ENCODE data around the gene TTF2.
"Not testable (repeated sequence)": the region's sequence is repeated elsewhere in the genome, so short reads cannot be mapped to it uniquely, and the experiment has no call there.

TTF2 gene

DNA sequence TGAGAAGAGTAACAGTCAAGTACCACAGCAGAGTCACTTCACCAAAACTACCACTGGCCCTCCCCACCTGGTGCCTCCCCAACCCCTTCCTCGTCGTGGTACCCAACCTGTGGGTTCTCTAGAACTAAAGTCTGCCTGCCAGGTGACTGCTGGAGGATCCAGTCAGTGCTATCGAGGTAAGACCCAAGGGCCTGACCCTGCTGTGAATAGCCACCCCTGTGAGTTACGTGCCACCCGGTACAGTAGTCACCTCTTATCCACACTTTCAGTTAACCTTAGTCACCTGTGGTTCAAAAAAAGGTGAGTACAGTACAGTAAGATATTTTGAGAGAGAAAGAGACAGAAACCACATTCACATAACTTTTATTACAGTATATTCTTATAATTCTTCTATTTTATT is 16.5 kb downstream of the TTF2 start:
- in situ Hi-C loops (cut with HindIII; ENCODE audit: low pct_ligation_motif_present, low pct_unique_long_range_greater_than_20kb, low sequenced_read_pairs) = no loop called here
- DNase-seq = no peak

- DNase-seq = peak; percentile 70
- in situ Hi-C loops (cut with HindIII; ENCODE audit: low pct_ligation_motif_present, low pct_unique_long_range_greater_than_20kb, low sequenced_read_pairs) = no loop called here
Observed at GRCh38 chr1:117077267-117077666, 17.1 kb downstream of the TTF2 start.

- in situ Hi-C loops (cut with HindIII; ENCODE audit: low pct_ligation_motif_present, low pct_unique_long_range_greater_than_20kb, low sequenced_read_pairs) = no loop called here
- no peak for DNase-seq
Observed at GRCh38 chr1:117079737-117080136, 19.6 kb downstream of the TTF2 start.

DNA sequence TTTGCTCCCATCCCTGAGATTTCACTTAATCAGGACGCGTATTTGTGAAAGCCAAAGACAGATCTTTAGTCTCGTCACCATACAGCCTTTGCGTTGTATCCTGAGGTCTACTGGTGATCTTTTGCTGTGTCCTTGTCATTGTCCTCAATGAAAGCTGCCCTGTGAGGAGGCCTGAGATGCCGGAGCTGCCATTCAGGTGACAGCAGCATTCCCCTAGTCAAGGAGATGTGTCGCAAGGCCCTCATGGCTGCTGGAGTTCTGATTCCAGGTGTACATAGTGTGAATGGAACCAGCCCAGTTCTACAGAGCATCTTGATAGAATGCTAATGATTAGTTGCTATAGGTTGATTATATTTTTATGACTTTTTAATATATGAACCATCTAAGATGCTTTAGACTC is 24.1 kb downstream of the TTF2 start:
- in situ Hi-C loops (cut with HindIII; ENCODE audit: low pct_ligation_motif_present, low pct_unique_long_range_greater_than_20kb, low sequenced_read_pairs) = no loop called here
- no peak for DNase-seq

DNA sequence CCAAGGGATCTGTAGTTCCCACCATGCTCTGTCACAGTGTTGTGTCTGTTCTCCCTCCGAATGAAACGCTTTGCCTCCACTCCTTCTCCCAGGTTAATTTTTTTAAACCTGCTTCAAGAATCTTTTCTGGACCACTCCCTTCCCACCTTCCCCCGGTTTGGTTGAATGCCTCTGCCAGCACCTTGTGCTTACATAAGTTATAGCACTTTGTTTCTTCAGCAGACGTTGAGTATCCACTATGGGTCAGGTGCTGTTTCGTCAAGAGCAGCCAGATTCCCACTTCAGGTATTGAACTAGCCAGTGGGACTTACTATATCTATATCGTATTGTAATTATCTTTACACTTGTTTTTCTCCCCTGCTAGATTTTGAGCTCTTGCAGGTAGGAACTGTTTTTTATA is 27.6 kb downstream of the TTF2 start:
- no peak for DNase-seq
- in situ Hi-C loops (cut with HindIII; ENCODE audit: low pct_ligation_motif_present, low pct_unique_long_range_greater_than_20kb, low sequenced_read_pairs) = no loop called here

DNA sequence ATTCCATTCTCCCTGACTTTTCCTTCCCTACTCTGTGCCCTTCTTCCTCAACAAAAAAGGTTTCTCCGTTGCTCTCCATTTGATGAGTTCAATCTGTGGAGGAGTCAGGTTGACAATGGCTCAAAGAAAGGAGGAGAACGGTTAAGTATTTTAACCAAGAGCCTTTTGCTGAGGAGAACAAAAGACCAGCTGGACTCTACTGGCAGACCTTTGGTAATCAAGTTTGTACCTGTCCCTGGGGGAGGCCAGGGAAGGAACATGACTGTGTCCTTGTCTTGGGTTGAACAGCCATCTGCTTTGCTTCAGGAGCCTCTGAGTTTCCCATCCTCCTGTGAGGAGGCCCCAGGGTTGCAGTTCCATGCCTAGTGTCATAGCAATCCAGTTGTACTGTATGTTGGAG is 29.9 kb downstream of the TTF2 start:
- in situ Hi-C loops (cut with HindIII; ENCODE audit: low pct_ligation_motif_present, low pct_unique_long_range_greater_than_20kb, low sequenced_read_pairs) = no loop called here
- no peak for DNase-seq

DNA sequence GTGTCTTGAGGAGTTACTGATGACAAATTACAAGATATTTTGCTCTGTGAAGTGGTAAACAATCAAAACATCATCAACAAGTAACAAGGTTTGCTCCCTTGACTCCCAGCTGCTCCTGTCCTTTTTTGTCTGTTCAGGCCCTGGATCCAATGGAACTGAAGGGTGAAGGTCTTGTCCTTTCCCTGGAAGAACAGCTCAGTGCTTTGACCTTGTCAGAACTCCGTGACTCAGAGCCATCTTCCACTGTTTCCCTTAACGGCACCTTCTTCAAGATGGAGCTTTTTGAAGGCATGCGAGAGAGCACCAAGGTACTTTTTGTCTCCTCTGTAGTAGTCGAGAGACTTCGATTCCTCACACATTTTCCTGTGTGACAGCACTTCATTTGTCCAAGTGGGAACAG is 32.5 kb downstream of the TTF2 start:
- in situ Hi-C loops (cut with HindIII; ENCODE audit: low pct_ligation_motif_present, low pct_unique_long_range_greater_than_20kb, low sequenced_read_pairs) = no loop called here
- no peak for DNase-seq

DNA sequence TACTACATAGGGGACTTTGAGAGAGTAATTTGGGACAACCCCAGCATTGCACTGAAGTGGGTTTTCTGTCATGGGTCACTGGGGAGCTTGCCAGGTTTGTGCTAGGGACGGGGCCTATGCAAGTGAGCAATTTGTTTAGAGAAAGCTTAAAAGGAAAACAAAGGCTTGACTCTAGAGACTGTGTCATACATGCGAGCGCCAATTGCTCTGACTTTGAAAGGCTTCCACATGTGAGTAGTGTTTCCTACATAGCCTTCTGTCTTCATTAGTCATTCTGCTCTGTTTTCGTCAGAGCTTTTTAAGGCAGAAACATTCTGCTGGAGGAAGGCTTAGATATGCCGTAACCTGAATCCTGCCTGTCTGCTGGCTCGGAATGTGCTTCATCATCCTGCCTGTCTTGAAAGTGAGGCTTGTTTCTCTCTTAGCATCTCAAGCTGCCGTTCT is 33.0 kb downstream of the TTF2 start:
- DNase-seq = peak; percentile 14
- in situ Hi-C loops (cut with HindIII; ENCODE audit: low pct_ligation_motif_present, low pct_unique_long_range_greater_than_20kb, low sequenced_read_pairs) = no loop called here

DNA sequence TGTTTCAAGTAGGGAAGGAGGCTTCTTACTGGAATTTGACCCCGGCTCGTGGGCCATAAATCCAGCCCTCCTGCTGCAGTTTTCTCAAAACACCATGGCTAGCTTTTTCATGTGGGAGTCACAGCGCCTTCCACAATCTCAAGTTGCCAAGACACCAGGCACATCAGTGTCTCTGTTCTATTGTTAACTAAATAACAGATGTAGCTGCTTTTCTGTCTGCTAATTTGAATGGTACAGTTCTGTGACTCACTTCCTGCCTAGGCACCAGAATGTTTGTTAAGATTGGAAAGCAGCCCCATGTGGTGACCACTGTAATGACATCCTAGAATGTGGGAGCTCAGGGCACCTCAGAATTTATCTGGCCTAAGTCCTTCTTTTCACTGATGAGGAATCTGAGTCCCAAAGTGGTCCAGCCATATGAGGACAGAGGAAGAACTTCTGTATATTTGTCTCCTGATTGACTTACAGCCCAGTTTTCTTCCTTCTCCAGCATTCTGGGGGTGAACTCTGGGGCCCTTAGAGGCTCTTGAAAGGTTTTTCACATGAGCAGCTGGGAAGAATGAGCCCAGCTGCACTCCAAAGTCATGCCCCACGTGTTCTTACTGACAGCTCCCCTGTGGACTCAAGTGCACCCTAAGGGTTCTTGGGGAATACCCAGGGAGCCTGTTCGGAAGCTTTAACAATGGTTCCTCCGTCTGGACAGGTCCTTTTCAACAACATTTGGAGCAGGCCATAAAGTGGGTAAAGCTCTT is 33.9 kb downstream of the TTF2 start:
- peak; percentile 61 for DNase-seq
- in situ Hi-C loops (cut with HindIII; ENCODE audit: low pct_ligation_motif_present, low pct_unique_long_range_greater_than_20kb, low sequenced_read_pairs) = no loop called here

DNA sequence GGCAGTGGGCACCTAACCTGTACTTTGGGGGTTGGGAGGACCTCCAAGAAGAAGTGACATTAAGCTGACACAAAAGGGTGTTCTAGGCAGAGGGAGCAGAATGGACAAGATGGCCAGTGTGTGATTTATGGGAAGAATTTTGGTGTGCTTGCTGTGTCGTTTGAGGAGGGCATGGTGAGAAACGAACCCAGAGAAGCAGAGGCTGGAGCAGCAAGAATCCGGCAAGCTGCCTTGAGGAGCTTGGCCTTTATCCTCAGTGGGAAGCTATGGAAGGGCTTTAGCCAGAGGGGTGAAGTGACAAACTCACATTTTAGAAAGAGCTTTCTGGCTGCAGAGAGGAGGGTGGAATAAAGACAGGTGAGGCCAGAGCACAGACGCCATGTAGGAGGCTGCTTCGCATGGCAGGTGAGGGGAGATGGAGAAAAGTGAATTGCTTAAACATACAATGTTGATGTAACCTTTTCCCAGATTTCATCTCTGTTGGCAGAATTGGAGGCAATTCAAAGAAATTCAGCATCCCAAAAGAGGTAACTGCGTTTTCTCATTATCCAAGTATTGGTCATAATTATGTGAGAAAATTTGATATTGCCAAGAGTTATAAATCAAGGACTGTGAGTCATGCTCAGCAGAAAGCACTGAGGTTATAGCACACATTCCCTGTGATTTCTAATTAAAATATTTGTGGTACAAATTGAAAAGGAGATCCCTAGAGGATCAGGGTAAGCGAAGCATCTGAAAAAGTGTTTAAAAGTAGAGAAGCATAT is 34.9 kb downstream of the TTF2 start:
- no peak for DNase-seq
- in situ Hi-C loops (cut with HindIII; ENCODE audit: low pct_ligation_motif_present, low pct_unique_long_range_greater_than_20kb, low sequenced_read_pairs) = no loop called here

DNA sequence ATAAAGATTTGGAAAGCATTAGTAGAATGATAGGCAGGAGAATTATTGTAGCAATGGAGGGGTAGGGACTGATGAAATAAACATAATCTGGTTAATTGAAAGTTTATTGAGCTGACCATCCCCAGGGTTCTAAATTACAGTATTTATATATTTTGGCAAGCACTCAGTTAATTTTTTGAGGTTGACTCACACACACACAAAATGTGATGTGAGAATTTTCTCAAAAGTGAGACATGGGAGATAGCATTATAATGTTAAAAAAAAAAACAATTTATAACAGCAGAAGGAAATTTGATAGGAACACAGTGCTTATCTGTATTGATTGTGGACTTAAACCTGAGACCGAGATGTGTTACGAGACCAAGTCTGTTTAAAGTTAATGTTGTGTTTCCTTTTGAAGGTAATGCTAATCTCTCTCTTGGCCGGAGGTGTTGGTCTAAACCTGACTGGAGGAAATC is 36.9 kb downstream of the TTF2 start:
- DNase-seq = no peak
- in situ Hi-C loops (cut with HindIII; ENCODE audit: low pct_ligation_motif_present, low pct_unique_long_range_greater_than_20kb, low sequenced_read_pairs) = no loop called here

- no peak for DNase-seq
- in situ Hi-C loops (cut with HindIII; ENCODE audit: low pct_ligation_motif_present, low pct_unique_long_range_greater_than_20kb, low sequenced_read_pairs) = no loop called here
Observed at GRCh38 chr1:117097443-117097842, 37.3 kb downstream of the TTF2 start.

DNA sequence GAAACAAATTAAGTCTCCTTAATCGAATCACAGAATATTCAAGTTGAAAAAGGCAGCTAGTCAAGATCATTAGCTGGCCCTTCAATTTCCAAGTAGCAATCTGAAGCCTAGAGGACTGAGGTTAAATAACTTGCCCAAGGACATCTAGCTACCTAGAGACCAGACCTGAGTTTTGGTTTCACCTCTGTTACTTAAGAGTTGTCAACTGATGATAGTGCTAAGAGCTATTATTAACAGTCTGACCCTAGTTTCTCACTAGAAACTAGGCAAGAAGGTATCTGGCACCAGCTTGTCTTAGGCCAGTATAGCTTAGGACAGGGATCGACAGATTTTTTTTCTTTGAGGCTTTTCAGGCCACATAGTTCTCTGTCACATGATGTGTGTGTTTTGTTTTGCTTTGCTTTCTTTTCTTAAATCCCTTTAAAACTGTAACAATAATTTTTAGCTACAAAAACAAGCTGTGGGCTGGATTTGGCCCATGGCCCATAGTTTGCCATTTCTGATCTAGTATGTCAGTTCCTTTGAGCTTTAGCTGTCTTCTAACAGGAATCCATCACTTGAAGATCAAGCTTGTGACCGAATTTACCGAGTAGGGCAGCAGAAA is 38.3 kb downstream of the TTF2 start:
- in situ Hi-C loops (cut with HindIII; ENCODE audit: low pct_ligation_motif_present, low pct_unique_long_range_greater_than_20kb, low sequenced_read_pairs) = no loop called here
- DNase-seq = no peak

DNA sequence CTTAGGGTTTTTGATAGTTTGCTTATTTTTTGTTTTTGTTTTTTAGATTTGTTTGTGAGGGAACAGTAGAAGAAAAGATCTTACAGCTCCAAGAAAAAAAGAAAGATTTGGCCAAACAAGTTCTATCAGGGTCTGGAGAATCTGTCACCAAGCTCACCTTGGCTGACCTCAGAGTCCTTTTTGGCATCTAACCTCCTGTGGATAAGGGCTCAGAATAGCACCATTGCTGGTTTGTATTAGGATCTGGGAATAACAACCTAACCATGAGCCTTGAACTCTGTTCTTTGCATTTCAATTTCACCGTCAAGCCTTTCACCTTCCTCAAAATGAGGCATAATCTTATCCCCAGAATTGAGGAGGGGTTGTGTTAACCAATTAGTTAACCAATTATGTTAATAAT is 41.2 kb downstream of the TTF2 start:
- in situ Hi-C loops (cut with HindIII; ENCODE audit: low pct_ligation_motif_present, low pct_unique_long_range_greater_than_20kb, low sequenced_read_pairs) = no loop called here

GRCh38 chr1:117101858-117102257 is 41.7 kb downstream of the TTF2 start:
- DNase-seq; in situ Hi-C loops (cut with HindIII; ENCODE audit: low pct_ligation_motif_present, low pct_unique_long_range_greater_than_20kb, low sequenced_read_pairs): not testable (repeated sequence)

More for the DNA sequence above, 41.2 kb downstream of the TTF2 start:
- no peak for DNase-seq

GRCh38 chr1:117104986-117105385 is 44.9 kb downstream of the TTF2 start:
- no peak for DNase-seq
- in situ Hi-C loops (cut with HindIII; ENCODE audit: low pct_ligation_motif_present, low pct_unique_long_range_greater_than_20kb, low sequenced_read_pairs) = no loop called here

DNA sequence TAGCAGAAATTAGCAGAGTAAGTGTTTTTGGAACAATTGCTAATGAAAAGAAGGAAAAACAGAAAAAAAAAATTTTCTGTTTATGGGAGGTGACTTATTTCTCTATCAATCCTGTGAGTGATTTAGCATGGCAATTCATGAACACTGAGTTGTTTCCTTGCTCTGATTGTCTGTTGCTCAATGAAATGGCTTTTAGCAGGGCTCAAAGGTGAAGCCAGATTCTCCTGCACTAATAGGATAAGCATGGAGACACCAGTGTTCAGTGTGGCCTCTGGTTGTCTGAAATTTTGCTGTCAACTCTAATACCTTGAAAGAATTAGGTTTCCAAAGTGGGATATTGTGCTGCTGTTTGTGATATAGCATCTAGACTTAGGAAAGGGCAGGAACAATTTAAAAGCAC is 45.6 kb downstream of the TTF2 start:
- no peak for DNase-seq
- in situ Hi-C loops (cut with HindIII; ENCODE audit: low pct_ligation_motif_present, low pct_unique_long_range_greater_than_20kb, low sequenced_read_pairs) = no loop called here

- in situ Hi-C loops (cut with HindIII; ENCODE audit: low pct_ligation_motif_present, low pct_unique_long_range_greater_than_20kb, low sequenced_read_pairs) = no loop called here
- no peak for DNase-seq
Observed at GRCh38 chr1:117106478-117106877, 46.4 kb downstream of the TTF2 start.

DNA sequence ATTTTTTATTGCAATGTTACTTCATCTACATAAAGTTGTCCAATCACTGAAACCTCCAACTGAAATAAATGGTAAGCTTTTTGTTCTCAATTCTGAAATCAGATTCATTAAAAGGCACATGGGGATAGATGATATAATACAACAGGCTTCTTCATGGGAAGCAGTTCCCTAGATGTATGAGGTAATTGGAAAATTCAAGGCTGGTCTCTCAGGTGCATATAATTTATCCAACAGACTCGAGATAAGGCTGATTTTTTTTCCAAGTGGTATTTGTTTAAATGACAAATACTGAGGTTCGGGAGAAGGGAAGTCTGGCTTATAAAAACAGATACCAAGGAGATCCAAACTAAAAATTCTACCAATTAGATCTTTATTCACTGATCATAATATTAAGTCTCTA is 47.2 kb downstream of the TTF2 start:
- in situ Hi-C loops (cut with HindIII; ENCODE audit: low pct_ligation_motif_present, low pct_unique_long_range_greater_than_20kb, low sequenced_read_pairs) = no loop called here
- no peak for DNase-seq

DNA sequence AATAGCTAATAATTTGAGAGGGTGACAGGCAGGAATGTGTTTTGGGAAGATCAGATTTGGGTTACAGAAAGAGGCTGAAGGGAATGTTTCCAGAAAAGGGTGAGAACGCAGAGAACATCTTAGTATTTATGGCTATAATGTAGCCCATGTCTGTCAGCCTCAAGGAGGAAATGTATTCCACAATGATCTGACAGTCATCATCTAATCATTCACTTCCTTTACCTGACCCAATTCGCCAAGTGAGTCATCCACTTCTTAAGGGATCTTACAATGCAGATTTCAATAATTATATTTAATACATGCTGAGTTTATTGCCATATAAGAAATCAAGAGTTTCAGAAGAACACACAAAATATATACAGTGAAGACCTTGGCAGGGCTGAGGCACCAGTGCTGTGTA is 50.6 kb downstream of the TTF2 start:
- in situ Hi-C loops (cut with HindIII; ENCODE audit: low pct_ligation_motif_present, low pct_unique_long_range_greater_than_20kb, low sequenced_read_pairs) = no loop called here
- no peak for DNase-seq

All from ACHN (cell line).